B cell (primary cell): Measurements from ENCODE around the gene GFOD1.
"Not testable (repeated sequence)": the region's sequence is repeated elsewhere in the genome, so short reads cannot be mapped to it uniquely, and the experiment has no call there.

Experiments
- CTCF ChIP-seq: fragments of 200-600 bp; IDR thresholded peaks from one replicate; pipeline ENCODE4 v1.8.0; 2022; ENCODE audit warnings: antibody characterized with exemption, mild to moderate bottlenecking
- EZH2 ChIP-seq: IDR thresholded peaks from 2 replicates; pipeline ENCODE4 v1.6.1; 2012; ENCODE audit warnings: borderline replicate concordance, low read depth, mild to moderate bottlenecking, moderate library complexity, low read length; ENCODE audit not compliant: insufficient read depth, poor library complexity, severe bottlenecking

DNA sequence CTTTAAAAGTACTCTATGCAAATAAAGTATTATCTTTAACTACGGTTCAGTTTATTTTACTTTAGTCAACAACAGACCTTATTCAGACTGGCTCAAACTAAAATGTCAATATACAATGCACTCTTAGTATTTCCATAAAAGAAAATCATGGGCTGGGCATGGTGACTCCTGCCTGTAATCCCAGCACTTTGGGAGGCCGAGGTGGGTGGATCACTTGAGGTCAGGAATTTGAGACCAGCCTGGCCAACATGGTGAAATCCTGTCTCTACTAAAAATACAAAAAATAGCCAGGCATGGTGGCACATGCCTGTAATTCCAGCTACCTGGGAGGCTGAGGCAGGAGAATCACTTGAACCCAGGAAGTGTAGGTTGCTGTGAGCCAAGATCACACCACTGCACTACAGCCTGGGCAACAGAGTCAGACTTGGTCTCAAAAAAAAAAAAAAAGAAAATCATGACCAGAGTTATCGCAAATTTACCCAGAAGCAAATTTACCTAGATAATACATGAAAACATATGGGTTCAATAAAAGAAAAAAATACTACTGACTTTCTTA lies 161.3 kb downstream of the GFOD1 start:
- not testable (repeated sequence) for TF ChIP-seq CTCF, EZH2
